OCI-M1 (cell line): ENCODE data around the gene LPCAT1.
"Not testable (repeated sequence)": the region's sequence is repeated elsewhere in the genome, so short reads cannot be mapped to it uniquely, and the experiment has no call there.

Experiments used
- DNase-seq: peaks from one replicate; lab custom pipeline; 2025; lab: John Stamatoyannopoulos, UW

The LPCAT1 gene

DNA sequence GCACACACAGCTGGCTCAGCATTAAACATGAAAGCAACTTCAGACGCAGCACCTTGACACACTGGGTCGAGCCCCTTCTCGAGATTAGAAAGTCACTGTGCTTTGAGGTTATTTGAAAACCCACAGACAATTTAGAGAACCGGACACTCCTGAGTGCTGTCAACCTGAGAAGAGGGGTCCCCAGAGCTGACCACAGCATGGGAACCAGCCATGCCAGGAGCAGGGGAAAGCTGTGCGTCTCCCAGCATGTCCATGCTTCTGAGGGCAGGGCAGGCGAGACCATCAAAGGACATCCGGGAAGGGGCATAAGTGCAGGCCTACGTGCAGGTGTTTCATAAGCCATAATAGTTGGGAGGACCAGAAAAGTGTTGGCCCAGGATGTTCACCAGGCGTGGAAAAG, 99.0 kb downstream of the LPCAT1 start:
- no peak for DNase-seq

DNA sequence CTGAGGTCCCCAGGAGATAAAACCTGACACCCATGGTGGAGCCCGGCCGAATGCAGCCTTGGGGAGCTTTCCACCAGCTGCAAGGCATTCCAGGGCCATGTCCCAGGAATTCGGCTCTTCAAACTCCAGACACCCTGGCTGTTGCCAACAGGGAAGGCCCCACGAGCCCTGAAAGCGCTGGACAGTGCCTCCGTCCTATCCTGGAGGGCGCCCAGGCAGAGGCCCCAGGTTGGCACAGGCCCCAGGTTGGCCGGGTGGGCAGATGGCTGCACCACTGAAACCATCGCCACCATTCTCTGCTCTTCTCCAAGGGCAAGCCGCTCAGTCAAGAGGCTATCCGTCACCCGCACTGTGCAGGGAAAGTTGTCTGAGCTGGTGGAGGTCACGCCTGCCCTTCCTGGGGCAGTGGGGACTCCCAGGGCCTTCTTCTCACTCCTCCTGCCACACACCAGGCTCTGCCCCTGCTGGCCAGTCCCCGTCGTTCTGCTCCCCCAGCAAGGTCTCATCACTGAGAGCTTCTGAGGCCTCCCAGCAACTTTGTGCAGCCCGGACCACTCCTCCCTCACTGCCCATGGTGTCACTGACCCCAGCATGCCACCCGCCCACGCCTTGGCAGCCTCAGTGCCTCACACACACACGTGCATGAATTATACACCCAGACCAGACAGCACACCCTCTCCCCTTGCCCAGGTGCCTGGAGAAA, 99.7 kb downstream of the LPCAT1 start:
- DNase-seq, result no peak

DNA sequence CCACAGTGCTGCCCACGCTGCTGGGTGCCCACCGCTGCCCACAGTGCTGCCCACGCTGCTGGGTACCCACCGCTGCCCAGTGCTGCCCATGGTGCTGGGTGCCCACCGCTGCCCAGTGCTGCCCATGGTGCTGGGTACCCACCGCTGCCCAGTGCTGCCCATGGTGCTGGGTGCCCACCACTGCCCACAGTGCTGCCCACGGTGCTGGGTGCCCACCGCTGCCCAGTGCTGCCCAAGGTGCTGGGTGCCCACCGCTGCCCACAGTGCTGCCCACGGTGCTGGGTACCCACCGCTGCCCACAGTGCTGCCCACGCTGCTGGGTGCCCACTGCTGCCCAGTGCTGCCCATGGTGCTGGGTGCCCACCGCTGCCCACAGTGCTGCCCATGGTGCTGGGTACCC, 101.2 kb downstream of the LPCAT1 start:
- DNase-seq, result not testable (repeated sequence)

DNA sequence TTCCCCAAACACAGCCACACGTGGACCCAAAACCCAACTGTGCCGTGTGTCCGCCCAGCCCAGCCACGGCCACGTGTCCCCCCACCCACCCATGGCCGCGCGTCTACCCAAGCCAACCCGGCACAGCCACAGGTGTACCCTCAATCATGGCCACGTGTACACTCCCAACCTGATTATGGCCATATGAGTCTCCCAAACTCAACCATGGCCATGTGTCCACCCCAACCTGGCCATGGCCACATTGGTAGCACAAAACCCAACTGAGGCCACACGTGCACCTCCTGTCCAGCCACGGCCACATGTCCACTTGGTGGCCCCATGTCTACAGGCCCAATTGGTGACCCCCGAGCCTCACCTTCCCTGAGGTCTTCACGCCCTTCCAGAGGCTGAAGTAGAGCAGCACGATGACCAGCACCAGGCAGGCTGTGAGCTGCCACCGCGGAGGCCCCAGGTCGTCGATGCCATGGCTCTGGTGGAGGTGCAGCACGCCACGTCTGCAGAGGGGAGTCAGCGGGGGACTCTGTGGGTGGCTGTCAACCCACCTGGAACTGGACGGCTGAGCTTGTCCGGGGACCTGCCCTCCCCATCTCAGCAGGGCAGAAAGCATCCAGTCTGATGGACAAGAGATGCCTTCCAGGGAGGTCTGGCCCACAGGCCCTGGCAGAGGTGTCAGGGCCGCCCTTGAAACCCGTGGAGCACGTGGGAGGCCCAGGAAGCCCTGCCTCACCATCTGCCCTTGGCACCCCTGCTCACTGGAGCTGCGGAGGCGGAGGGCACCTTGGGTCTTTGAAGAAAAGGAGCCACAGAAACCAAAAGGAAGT, 102.0 kb downstream of the LPCAT1 start:
- no peak for DNase-seq

DNA sequence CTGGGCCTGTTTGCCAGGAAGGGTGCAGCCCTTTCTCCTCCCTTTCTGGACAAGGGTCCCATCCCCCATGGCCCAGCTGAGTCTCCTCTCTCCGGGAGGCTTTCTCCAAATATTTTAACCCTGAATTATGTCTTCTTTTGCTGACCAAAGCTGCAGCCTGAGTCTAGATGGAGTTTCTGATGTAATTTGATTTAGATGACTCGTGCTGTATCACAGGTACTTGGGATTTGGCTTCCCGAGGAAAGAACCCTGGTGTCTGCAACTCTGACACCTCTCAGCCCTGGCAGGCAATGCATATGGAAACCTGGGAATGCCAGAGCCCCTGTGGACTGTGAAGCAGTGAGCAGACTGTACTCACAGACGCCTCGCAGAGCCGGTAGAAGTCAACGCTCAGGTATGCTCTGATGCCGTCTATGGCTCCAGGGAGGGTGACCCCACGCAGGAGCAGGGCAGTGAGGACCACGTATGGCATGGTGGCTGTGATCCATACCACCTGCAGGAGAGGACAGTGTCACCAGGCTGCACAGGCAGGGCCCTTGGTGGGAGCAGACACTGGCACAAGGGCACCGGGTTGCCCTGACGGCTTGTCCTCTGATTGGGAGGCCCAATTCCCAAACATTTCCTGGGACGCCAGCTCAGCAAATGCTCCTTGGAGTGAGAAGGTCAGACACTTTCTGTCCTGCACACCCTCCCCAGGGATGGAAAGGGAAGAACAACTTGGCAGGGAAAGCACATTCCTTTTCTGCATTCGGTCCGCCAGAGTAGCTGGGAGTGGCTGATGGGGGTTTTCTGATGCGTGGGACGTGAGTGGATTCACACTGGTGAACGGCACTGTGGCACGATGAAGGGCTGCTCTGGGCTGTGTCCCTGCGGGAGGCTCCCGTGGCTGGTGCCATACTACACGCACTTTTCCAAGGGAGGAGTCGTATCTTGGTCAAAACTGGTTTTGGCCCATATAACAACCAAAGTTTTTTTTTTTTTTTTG, 103.3 kb downstream of the LPCAT1 start:
- DNase-seq, result no peak

DNA sequence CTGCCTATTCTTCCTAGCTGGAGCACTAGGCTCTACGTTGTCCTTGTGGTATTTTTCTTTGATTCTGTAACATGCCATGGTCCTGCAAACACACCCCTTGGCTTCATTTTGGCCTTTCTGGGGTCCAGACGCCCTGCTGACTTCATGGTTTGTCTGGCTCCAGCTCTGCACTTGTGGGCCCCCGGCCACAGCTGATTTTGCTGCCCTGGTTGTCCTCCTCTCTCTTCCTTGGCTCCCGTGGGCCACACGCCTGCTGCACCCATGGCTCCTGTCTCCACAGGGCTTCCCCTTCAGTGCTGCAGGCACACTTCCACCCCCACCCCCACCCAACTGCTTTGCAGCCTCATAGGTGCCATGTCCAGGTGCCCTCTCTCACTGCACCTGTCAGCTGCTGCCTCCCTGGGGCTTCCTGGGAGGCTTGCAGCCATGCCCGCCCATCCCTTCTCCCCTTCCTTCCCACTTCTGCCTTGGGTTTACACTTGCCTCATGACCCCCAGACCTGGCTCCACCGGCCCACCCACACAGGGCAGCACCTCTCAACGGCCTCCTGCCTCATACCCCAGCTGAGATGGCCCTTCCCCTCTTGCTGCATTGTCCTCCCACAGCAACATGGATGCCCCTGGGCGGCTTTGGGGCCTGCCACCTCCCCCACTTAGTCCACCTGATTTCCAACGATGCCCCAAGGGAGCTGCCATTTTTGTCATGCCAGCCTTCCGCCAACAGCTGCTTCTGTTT, 104.1 kb downstream of the LPCAT1 start:
- no peak for DNase-seq

DNA sequence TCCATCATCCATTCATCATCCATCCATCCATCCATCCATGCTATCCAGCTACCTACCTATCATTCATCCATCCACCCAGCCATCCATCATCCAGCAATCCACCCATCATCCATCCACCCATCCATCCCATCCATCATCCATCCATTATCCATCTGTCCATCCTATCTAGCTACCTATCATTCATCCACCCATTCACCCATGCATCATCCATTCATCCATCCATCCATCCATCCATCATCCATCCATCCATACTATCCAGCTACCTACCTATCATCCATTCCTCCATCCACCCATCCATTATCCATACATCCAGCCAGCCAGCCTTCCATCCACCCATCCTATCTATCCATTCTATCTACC, 104.9 kb downstream of the LPCAT1 start:
- DNase-seq, result no peak

DNA sequence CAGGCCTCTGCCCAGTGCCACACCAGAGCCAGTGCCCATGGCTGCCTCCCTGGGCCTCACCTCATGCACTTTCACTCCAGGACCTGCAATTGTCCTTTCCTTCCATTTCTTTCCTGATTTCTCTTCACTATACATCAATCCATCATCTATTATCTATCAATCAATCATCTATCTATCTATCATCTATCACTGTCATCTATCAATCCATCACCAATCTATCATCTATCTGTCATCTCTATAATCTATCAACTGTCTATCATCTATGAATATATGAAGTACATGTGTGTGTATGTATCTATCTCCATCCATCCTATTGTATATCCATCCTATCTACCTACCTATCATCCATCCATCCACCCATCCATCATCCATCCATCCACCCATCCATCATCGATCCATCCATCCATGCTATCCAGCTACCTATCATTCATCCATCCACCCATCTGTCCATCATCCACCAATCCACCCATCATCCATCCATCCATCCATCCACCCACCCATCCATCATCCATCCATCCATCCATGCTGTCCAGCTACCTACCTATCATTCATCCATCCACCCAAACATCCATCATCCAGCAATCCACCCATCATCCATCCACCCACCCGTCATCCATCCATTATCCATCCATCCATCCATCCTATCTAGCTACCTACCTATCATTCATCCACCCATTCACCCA, 105.4 kb downstream of the LPCAT1 start:
- DNase-seq, result no peak

DNA sequence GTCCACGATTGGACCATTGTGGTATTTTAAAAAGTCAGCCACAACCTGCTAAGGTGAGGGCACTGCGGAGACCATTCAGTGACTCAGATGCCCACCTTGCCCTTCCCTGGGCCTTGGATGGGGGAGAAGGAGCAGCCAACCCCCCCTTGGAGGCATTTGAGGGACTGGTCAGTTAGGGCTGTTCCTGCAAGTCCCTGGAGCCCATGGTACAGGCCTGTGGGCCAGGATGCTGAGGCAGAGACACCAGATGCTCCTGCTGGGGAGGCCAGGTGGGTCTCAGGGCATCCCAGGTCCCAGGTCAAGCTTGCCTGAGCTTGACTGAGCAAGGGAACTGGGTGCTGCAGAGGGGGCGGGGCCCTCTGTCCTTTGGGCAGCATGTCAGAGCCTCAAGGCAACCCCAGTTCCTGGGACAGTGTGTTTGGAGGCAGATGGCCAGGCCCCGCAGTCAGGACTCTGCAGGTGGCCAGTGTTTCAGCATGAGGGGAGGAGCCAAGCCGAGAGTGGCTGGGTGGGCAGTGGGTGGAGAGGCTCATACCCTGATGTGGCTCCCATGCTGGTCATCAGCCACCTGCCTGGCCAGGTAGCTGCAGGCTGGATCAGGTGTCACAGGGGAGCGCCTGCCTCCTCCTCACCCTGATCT, 106.1 kb downstream of the LPCAT1 start:
- no peak for DNase-seq

DNA sequence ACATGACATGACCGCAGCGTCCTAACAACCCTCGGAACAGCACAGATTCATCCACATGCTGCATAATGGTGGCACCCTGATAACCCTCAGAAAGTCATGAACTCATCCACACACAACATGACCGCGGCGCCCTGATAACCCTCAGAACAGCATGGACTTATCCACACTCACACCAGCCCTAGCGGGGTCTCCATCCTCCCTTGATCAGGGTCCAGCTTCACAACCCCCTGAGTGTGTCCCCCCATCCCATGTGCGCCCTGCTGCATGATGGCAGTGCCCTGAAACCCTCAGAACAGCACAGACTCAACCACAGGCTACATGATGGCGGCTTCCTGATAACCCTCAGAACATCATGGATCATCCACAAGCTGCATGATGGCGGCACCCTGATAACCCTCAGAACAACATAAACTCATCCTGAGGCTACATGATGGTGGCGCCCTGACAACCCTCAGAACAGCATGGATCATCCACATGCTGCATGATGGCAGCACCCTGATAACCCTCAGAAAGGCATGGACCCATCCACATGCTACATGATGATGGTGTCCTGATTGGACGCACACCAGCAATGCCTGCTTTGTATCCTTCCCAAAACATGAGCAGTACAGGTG, 106.8 kb downstream of the LPCAT1 start:
- DNase-seq, result no peak

DNA sequence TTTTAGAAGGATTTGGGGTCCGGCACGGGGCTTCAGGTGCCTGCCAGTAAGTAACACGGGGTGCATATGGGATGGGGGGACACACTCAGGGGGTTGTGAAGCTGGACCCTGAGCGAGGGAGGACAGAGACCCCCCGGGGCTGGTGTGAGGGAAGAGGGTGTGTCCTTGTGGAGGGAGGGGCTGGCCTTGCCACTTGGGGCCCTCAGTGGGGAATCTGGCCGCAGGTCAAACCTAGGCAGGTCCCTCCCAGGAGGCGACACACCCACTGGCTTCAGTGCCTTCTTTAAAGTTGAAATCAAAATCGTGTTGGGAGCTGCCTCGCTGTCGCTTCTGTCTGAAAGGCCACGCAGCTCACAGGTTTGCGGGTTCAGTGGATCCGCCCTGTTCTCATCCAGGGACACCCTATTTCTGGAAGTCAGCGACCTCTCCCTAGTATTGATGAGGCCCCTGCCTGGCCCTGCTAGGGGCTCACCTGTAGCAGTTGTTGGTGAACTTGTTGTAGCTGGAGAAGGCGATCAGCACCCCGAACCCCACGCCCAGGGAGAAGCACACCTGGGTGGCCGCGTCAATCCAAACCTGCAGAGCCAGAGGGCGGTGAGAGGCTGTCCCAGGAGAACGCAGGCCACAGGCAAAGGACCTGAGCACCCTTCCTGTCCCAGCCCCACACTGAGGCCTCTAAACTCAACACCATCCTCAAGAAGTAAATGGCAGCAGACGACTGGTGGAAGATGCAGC, 108.0 kb downstream of the LPCAT1 start:
- no peak for DNase-seq

DNA sequence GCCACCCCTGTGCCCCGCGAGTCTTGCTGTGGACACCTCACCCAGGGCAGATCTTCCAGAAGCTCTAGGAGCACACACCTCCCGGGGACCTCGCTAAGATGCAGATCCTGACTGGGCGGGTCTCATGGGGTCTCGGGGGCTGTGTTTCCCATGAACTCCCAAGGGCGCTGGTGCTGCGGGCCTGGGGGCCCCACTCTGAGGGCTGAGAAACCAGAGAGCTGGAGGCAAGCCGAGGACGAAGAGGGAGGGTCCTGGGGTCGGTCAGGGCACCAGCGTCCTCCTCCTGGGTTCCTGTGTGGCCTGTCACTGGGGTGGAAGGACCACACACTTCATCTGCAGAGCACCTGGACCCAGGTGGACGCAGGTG, 108.7 kb downstream of the LPCAT1 start:
- DNase-seq, result no peak

DNA sequence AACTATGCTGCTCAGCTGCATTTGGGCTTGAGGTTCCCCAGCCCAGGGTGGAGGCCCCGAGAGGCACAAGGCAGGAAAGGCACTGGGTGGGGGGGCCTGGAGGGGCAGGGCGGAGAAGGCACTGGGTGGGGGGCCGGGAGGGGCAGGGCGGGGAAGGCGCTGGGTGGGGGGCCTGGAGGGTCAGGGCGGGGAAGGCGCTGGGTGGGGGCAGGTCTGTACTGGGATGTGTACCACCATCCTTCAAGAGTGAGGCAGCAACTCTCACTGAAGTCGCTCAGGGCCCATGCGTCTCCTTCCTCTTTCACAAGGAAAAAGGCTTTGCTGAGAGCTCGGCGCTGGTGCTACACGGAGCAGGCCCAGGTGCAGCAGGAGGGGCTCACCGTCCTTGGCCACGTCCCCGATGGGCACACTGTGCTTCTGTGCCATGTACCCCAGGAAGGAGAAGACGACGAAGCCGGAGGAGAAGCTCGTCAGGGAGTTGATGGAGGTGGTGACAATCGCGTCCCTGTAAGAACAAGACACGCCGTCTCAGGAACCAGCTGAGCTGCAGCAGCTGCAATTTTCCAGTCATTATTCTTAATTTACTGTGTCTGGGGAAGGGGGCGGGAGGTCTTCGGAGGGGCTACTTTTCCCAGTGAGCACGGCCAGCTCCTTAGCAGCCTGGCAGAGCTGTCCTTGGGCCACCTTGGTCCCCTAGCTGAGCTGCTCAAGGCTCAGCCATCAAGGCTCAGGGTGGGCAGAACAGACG, 109.3 kb downstream of the LPCAT1 start:
- no peak for DNase-seq

DNA sequence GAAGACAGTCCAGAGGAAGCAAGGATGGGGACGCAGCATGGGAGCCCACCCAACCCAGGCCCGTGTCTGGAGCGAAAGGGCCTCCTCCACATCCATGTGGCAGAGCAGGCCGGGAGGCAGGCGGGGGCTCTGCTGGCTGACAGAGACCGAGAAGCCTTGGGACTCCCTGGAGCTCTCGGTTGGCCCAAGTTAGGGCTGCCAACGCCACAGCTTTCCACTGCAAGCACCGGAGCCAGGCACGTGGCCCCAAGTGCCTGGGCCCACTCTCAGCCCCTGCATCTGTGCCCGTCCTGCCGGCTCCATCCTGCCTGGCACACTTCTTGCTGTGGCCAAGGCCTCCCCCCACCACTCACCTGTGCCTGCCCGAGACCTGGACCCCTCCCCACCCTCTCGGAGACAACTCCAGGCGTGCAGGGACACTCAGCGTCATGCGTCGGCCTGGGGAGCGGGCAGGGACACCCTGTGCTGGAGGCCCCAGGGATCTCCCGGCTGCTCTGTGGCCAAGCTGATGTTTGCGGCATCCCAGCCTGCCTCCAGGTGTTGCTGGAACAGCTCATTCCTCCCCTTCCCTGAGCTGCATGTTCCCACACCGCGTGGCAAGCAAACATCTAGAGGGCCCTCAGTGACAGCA, 110.0 kb downstream of the LPCAT1 start:
- DNase-seq, result no peak

DNA sequence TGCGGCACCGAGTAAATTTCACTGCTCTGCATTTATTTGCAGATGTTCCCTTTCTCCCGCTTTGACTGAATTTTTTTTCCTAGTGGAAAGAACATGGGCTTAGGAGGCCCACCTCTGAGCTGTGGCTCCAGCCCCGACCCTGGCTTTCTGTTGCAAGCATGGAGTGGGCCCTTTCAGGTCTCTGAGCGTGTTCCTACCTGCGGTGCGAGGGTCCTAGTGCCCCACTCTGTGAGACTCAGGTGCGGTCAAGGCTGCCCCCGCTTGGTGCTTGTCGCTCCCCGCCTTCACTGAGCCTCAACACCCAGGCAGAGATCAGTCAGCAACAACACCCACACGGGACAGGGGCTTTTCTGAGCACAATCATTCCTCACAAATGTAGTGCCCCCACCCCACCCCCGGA, 110.5 kb downstream of the LPCAT1 start:
- no peak for DNase-seq

DNA sequence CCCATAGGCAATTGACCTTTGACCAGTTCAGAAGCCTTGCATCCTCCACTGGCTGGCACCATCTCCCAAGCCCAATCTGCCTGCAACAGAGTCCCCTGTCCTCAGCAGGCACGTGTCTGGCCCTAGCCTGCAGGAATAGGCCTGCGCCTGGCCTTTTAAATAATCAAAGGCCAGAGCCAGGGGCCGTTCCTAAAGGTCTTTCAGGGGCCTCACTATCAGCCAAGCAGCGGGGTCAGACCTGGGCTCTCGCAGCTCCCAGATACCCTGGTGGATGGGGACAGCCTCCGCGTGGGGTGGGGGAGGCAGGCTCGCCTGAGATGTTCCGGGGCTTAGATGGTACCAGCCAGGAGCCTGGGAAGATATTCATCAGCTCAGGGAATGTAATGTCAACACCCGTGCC, 111.1 kb downstream of the LPCAT1 start:
- no peak for DNase-seq

DNA sequence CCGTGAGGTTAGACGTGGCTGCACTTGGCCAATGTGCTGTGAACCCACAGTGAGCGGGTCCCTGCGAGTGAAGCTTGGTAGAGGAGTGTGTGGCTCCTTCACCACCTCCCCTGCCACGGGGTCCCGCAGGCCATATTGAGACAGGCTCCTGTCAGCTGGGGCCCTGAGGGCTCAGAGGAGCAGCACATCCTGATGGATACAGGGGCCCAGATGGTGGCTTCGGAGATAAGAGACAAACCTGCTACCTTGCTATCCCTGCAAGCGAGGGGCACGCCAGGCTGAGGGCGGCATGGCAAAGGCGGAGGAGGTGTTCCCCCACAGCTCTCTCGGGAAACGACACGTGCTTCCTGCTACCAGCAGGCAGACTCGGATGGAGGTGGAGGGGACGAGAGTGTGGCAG, 111.6 kb downstream of the LPCAT1 start:
- DNase-seq, result no peak
